H1 (cell line): ENCODE measurements around the gene TIMD4. TPM values are rescaled to one million over a fixed set of nuclear protein-coding genes. Genes with fewer than 3 reads are reported as not detected.

Source experiments
- CTCF ChIA-PET: fragments of 300-600 bp; sonication (Branson Sonifier 250); formaldehyde crosslinking; loops from one replicate; lab custom pipeline; 2021; ENCODE audit not compliant: partially characterized antibody; lab: Charles Lee
- POLR2A ChIA-PET: fragments of 300-600 bp; sonication (Branson Sonifier 250); formaldehyde crosslinking; loops from one replicate; lab custom pipeline; 2021; ENCODE audit warnings: inconsistent platforms; ENCODE audit not compliant: partially characterized antibody; lab: Charles Lee
- DNase-seq, 2 experiments: peaks; one replicate each; pipeline versions ENCODE4 v3.0.0 to v3.0.0-alpha.2; 2010 to 2022; ENCODE audit warnings: low spot score in 2 of 2, low read depth in 1 of 2, mixed read lengths in 1 of 2
- FAIRE-seq: peaks from 2 replicates; lab custom pipeline; 2011; peaks lifted over from hg19 to GRCh38; lab: Jason Lieb, UNC
- H2AFZ ChIP-seq: 2 replicates; pipeline ENCODE4 v1.8.1; 2012; ENCODE audit warnings: low read length, inconsistent platforms
- H2AK5ac ChIP-seq: 2 replicates; pipeline ENCODE4 v1.6.1; 2013; ENCODE audit warnings: low read depth, low read length
- H2BK120ac ChIP-seq: replicated peaks from 2 replicates; pipeline ENCODE3; 2013; ENCODE audit warnings: low read depth, low read length, inconsistent platforms
- H2BK12ac ChIP-seq: 2 replicates; pipeline ENCODE4 v1.6.1; 2013; ENCODE audit warnings: low read depth, low read length
- H2BK15ac ChIP-seq: 2 replicates; pipeline ENCODE4 v1.6.1; 2013; ENCODE audit warnings: low read length
- H2BK20ac ChIP-seq: 2 replicates; pipeline ENCODE4 v1.6.1; 2013; ENCODE audit warnings: low read length
- H2BK5ac ChIP-seq: 2 replicates; pipeline ENCODE4 v1.6.1; 2013; ENCODE audit warnings: low read depth, low read length
- H3K14ac ChIP-seq: 2 replicates; pipeline ENCODE4 v1.6.1; 2013; ENCODE audit warnings: inconsistent platforms; ENCODE audit not compliant: insufficient read length
- H3K18ac ChIP-seq: 2 replicates; pipeline ENCODE4 v1.6.1; 2013; ENCODE audit warnings: low read length; ENCODE audit errors: extremely low read depth
- H3K23ac ChIP-seq: 2 replicates; pipeline ENCODE4 v1.6.1; 2013; ENCODE audit warnings: inconsistent platforms; ENCODE audit not compliant: insufficient read length
- H3K23me2 ChIP-seq: 2 replicates; pipeline ENCODE4 v1.6.1; 2013; ENCODE audit warnings: low read depth, low read length
- H3K27ac ChIP-seq: 2 replicates; pipeline ENCODE4 v1.6.1; 2011; ENCODE audit warnings: low read depth, low read length, inconsistent platforms
- H3K27me3 ChIP-seq, 4 experiments: replicated peaks in 1 of 4; 1 replicate in 1 of 4; 2 replicates in 3 of 4; pipeline versions ENCODE4 v1.6.1 to v1.8.1; 2011 to 2013; ENCODE audit warnings: low read length in 3 of 4, mild to moderate bottlenecking in 3 of 4, inconsistent platforms in 2 of 4, mixed read lengths in 2 of 4, moderate library complexity in 1 of 4; ENCODE audit not compliant: control insufficient read depth in 3 of 4, insufficient read depth in 3 of 4; ENCODE audit errors: extremely low read depth in 1 of 4
- H3K36me3 ChIP-seq, 4 experiments: 2 replicates each; pipeline versions ENCODE4 v1.6.1 to v1.8.1; 2011 to 2013; ENCODE audit warnings: mild to moderate bottlenecking in 4 of 4, low read length in 3 of 4, moderate library complexity in 2 of 4, control low read depth in 1 of 4, inconsistent platforms in 1 of 4; ENCODE audit not compliant: insufficient read depth in 4 of 4, control insufficient read depth in 2 of 4
- H3K4ac ChIP-seq: replicated peaks from 2 replicates; pipeline ENCODE3; 2013; ENCODE audit warnings: low read length, low read depth, mixed read lengths, inconsistent platforms; ENCODE audit not compliant: insufficient read length
- H3K4me1 ChIP-seq, 4 experiments: replicated peaks in 1 of 4; 1 replicate in 1 of 4; 2 replicates in 3 of 4; pipeline versions ENCODE4 v1.6.1 to v1.8.1; 2011 to 2013; ENCODE audit warnings: low read length in 3 of 4, inconsistent platforms in 2 of 4, mixed read lengths in 1 of 4; ENCODE audit not compliant: insufficient read depth in 4 of 4, control insufficient read depth in 3 of 4
- H3K4me2 ChIP-seq, 2 experiments: 2 replicates each; pipeline versions ENCODE4 v1.6.1 to v1.8.1; 2011 to 2013; ENCODE audit warnings: low read depth in 2 of 2, low read length in 2 of 2, control low read depth in 1 of 2, inconsistent platforms in 1 of 2, mild to moderate bottlenecking in 1 of 2; ENCODE audit not compliant: insufficient read depth in 1 of 2
- H3K4me3 ChIP-seq, 4 experiments: fragments of 200-600, 300-600 bp in 1 of 4; sonication (generic), shearing (Covaris generic), sonication (Bioruptor Twin) in 1 of 4; 2 replicates each; pipeline versions ENCODE4 v1.5.1 to v1.8.1; 2011 to 2016; ENCODE audit warnings: low read length in 4 of 4, low read depth in 3 of 4, control low read depth in 2 of 4, inconsistent platforms in 2 of 4, mild to moderate bottlenecking in 2 of 4, mixed read lengths in 1 of 4, moderate library complexity in 1 of 4; ENCODE audit not compliant: insufficient read depth in 2 of 4; ENCODE audit errors: extremely low read depth in 1 of 4
- H3K56ac ChIP-seq: replicated peaks from 2 replicates; pipeline ENCODE3; 2013; ENCODE audit warnings: low read depth, mild to moderate bottlenecking, mixed read lengths, low read length, inconsistent platforms; ENCODE audit not compliant: insufficient read length
- H3K79me1 ChIP-seq: 2 replicates; pipeline ENCODE4 v1.6.1; 2013; ENCODE audit warnings: low read depth, low read length, control low read depth
- H3K79me2 ChIP-seq, 2 experiments: 2 replicates each; pipeline versions ENCODE4 v1.6.1 to v1.8.1; 2012 to 2013; ENCODE audit warnings: low read length in 2 of 2, mild to moderate bottlenecking in 2 of 2, inconsistent platforms in 1 of 2; ENCODE audit not compliant: insufficient read depth in 2 of 2, control insufficient read depth in 1 of 2
- H3K9ac ChIP-seq, 4 experiments: replicated peaks in 1 of 4; 1 replicate in 1 of 4; 2 replicates in 3 of 4; pipeline versions ENCODE4 v1.6.1 to v1.8.1; 2011 to 2013; ENCODE audit warnings: low read depth in 3 of 4, low read length in 3 of 4, control low read depth in 2 of 4, mild to moderate bottlenecking in 2 of 4, moderate library complexity in 2 of 4, inconsistent platforms in 1 of 4; ENCODE audit errors: extremely low read depth in 1 of 4
- H3K9me3 ChIP-seq, 2 experiments: 2 replicates each; pipeline versions ENCODE4 v1.6.1 to v1.8.1; 2012 to 2013; ENCODE audit warnings: mild to moderate bottlenecking in 2 of 2, moderate library complexity in 2 of 2, control low read depth in 1 of 2, inconsistent platforms in 1 of 2, low read depth in 1 of 2, low read length in 1 of 2, mixed read lengths in 1 of 2; ENCODE audit not compliant: insufficient read depth in 2 of 2
- H4K20me1 ChIP-seq, 2 experiments: replicated peaks in 1 of 2; 2 replicates each; pipeline versions ENCODE3 to v1.8.1; 2011 to 2013; ENCODE audit warnings: inconsistent platforms in 2 of 2, low read length in 2 of 2, mild to moderate bottlenecking in 1 of 2; ENCODE audit not compliant: insufficient read depth in 2 of 2, control insufficient read depth in 1 of 2
- H4K5ac ChIP-seq: 2 replicates; pipeline ENCODE4 v1.6.1; 2013; ENCODE audit warnings: low read length, low read depth, mixed read lengths, inconsistent platforms; ENCODE audit not compliant: insufficient read length
- H4K8ac ChIP-seq: 2 replicates; pipeline ENCODE4 v1.8.0; 2013; ENCODE audit warnings: mild to moderate bottlenecking, moderate library complexity, low read length, inconsistent platforms; ENCODE audit not compliant: insufficient read depth; ENCODE audit errors: extremely low read depth
- H4K91ac ChIP-seq: replicated peaks from 2 replicates; pipeline ENCODE3; 2013; ENCODE audit warnings: low read length, mixed read lengths, inconsistent platforms; ENCODE audit not compliant: insufficient read length
- BCL11A ChIP-seq, 2 experiments: IDR thresholded peaks; one replicate each; pipeline ENCODE4 v1.6.1; 2011; ENCODE audit warnings: low read depth in 2 of 2, low read length in 2 of 2, mild to moderate bottlenecking in 2 of 2
- CBX8 ChIP-seq: fragments of 300-800, 300-1000 bp; sonication (generic); IDR thresholded peaks from 2 replicates; pipeline ENCODE4 v1.7.1; 2016; ENCODE audit warnings: low read depth, low read length, borderline replicate concordance
- EGR1 ChIP-seq: IDR thresholded peaks from 2 replicates; pipeline ENCODE4 v1.6.1; 2011; ENCODE audit warnings: low read depth, low read length, borderline replicate concordance
- EZH2 ChIP-seq: fragments of 200-600 bp; sonication (generic); IDR thresholded peaks from 2 replicates; pipeline ENCODE4 v1.7.1; 2012; ENCODE audit warnings: low read depth, mild to moderate bottlenecking, moderate library complexity, low read length, inconsistent platforms; ENCODE audit not compliant: severe bottlenecking
- FOSL1 ChIP-seq: IDR thresholded peaks from 2 replicates; pipeline ENCODE4 v1.6.1; 2011; ENCODE audit warnings: mild to moderate bottlenecking, low read depth, low read length, moderate library complexity; ENCODE audit not compliant: insufficient read depth
- SRF ChIP-seq: IDR thresholded peaks from 2 replicates; pipeline ENCODE4 v1.6.1; 2011; ENCODE audit warnings: mild to moderate bottlenecking, low read depth, low read length, moderate library complexity
- WGBS, 2 experiments: shearing (Covaris generic) in 1 of 2; methylation state at CpG; one replicate each; pipeline versions ENCODE4 v1.1.6 to v1.1.7; 2013 to 2015; ENCODE audit warnings: low lambda C conversion rate in 2 of 2, mixed read lengths in 2 of 2, inconsistent platforms in 1 of 2, low coverage in 1 of 2, missing lambda C conversion rate in 1 of 2; ENCODE audit not compliant: insufficient replicate concordance in 2 of 2, insufficient coverage in 1 of 2, insufficient read length in 1 of 2; ENCODE audit errors: extremely low coverage in 1 of 2, missing lambda C conversion rate in 1 of 2; 5-methylcytosine and 5-hydroxymethylcytosine counted together
- polyA plus RNA-seq, 7 experiments: library from polyadenylated mRNA; depleted of rRNA in 3 of 7; stranded (reverse) in 5 of 7; unstranded in 2 of 7; fragments of >200 nt in 5 of 7; fragments of 200-250 nt in 2 of 7; gene quantifications; 1 replicate in 5 of 7; 2 replicates in 1 of 7; 4 replicates in 1 of 7; pipeline versions ENCODE4 v1.2.1 to v1.2.3, GENCODE V29; 2011 to 2013; ENCODE audit warnings: missing spikeins in 2 of 7, mixed read lengths in 2 of 7
- total RNA-seq: library from RNA; stranded (reverse); fragmentation: NEBNext Ultra II Directional; extraction: Animal tissue kit (Norgen Biotek cat#: 25700); gene quantifications from 2 replicates; pipeline ENCODE4 v1.2.1, GENCODE V29; 2021

The TIMD4 gene
- total and polyA plus RNA-seq, 2 of the 8 experiments (the other 6 are each of a cell fraction or from before 2014, with no cell fraction given): not detected

DNA sequence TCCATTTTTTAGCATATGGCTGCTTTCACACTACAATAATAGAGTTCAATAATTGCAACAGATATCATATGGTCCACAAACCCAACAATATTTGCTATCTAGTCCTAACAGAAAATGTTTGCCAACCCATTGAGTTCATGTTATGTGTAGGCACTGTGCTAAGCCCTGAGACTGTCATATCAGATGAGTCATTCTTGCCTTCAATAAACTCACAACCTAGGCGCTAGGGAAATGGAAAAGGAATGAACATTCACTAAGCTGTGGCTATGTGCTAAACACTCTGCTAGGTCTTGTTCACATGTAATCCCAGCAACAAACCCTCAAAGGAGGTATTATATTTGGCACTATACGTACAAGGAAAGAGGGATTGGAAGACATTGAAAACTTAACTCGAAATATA lies 8.4 kb upstream of the TIMD4 start:
- Histone ChIP-seq H3K56ac (no peak overlapping the region), H2AFZ (no peak overlapping the region), H4K8ac (no peak overlapping the region), H2BK15ac (no peak overlapping the region), H2BK12ac (no peak overlapping the region), H2AK5ac (no peak overlapping the region), H3K27me3 (no peaks in the 10 kb centered on the region), H2BK20ac (no peak overlapping the region), H4K20me1 (no peaks in the 10 kb centered on the region), H3K9me3 (no peaks in the 10 kb centered on the region), H3K36me3 (no peaks in the 10 kb centered on the region), H3K4me2 (no peak overlapping the region), H3K14ac (no peak overlapping the region), H3K27ac (no peak overlapping the region), H2BK5ac (no peak overlapping the region), H3K9ac (peak overlapping the region in 1 of 4 experiments; percentile 49; a peak in 1 of 7 replicates), H2BK120ac (no peak overlapping the region), H4K91ac (no peak overlapping the region), H3K4ac (no peak overlapping the region), H3K4me3 (no peak overlapping the region), H3K18ac (no peak overlapping the region), H3K79me2 (no peaks in the 10 kb centered on the region), H3K4me1 (no peaks in the 10 kb centered on the region), H3K23ac (no peak overlapping the region), H3K23me2 (no peaks in the 10 kb centered on the region; the same call in 1 of the 2 replicates), H4K5ac (no peak overlapping the region), H3K79me1 (no peaks in the 10 kb centered on the region)
- TF ChIP-seq BCL11A (IDR thresholded peaks at IDR 0.05; ENCODE audit: low read depth in 2 of 2, low read length in 2 of 2) (no peak), SRF (no peak), EZH2 (no peak), CBX8 (no peak), EGR1 (no peak), FOSL1 (no peak)
- CTCF ChIA-PET: interaction anchor here (1.2 kb wide), 1 partner anchor 161 kb away, joined by 3 read pairs; no protein-coding TSS in a partner anchor
- POLR2A ChIA-PET: interaction anchor here (0.9 kb wide), 1 partner anchor 13 kb away, joined by 3 read pairs; no protein-coding TSS in a partner anchor
- WGBS, 2 experiments: 79% methylated on average over 3 of the region's 3 CpGs; no CpG with 5 or more reads in 1 of the 2 experiments
- FAIRE-seq (no peak), DNase-seq (no peak)
